Neural cell (in vitro differentiated cells): ENCODE data around the gene ATP2C2.

ENCODE experiments used
- CTCF ChIP-seq: fragments of 450-650 bp; IDR thresholded peaks from 2 replicates; pipeline ENCODE4 v1.5.1; 2014; ENCODE audit warnings: antibody characterized with exemption, mild to moderate bottlenecking, moderate library complexity; ENCODE audit not compliant: poor library complexity, severe bottlenecking
- EZH2 ChIP-seq: fragments of 200-600, 300-800 bp; shearing (Covaris generic), sonication (generic); IDR thresholded peaks from 2 replicates; pipeline ENCODE4 v1.6.1; 2014; ENCODE audit warnings: antibody characterized with exemption, low read length, borderline replicate concordance, mild to moderate bottlenecking; ENCODE audit not compliant: insufficient read depth, poor library complexity, severe bottlenecking
- MXI1 ChIP-seq: fragments of 450-650 bp; conservative IDR thresholded peaks from 2 replicates; pipeline ENCODE4 v1.6.1; 2014; ENCODE audit warnings: antibody characterized with exemption, mild to moderate bottlenecking; ENCODE audit not compliant: poor library complexity, severe bottlenecking
- POLR2AphosphoS5 ChIP-seq: IDR thresholded peaks from 2 replicates; pipeline ENCODE4 v1.6.1; 2012
- RAD21 ChIP-seq: fragments of 450-650 bp; conservative IDR thresholded peaks from 2 replicates; pipeline ENCODE4 v1.6.1; 2014; ENCODE audit warnings: antibody characterized with exemption, mild to moderate bottlenecking, moderate library complexity

GRCh38 chr16:84367297-84367680 is 1.0 kb upstream of the ATP2C2 start:
- TF ChIP-seq RAD21 (no peak), CTCF (no peak), MXI1 (no peak), POLR2AphosphoS5 (no peak), EZH2 (no peak)
